ENCODE measurements around the gene SFMBT2.

SFMBT2 gene

DNA sequence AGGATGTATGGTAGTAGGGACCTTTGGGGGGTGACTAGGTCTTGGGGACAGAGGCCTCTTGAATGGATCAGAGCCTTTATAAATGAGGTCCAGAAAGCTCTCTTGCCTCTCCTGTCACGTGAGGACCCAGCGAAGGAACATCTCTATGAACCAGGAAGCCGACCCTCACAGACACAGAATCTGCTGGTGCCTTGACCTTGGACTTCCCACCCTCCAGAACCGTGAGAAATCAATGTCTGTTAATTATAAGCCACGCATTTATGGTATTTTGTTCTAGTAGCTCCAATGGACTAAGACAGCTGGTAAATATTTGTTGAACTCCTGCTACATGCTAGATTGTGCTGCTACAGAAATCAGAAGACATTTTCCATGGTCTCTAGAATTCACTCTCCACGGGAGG, 276.9 kb downstream of the SFMBT2 start:
- no peak for DNase-seq (ENCODE audit: low read depth)

DNA sequence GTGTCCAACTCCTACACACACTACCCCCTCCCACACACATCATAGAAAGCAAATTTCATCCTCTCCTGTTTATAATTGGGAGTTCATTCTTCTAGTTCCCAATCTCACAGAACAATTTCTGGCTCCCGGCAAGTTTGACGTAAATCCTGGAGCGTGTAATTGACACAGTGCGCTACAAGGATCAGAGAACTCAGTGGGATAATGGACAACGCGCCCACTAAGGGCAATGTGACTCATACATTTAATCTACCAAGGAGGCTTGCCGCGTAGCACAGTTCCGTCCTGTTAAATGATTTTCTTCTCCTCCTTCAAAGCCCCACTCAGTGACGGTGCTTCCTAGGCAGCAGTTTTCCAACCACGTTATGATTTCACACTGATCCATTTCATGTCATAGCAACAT, 277.6 kb downstream of the SFMBT2 start:
- no peak for DNase-seq (ENCODE audit: low read depth)

DNA sequence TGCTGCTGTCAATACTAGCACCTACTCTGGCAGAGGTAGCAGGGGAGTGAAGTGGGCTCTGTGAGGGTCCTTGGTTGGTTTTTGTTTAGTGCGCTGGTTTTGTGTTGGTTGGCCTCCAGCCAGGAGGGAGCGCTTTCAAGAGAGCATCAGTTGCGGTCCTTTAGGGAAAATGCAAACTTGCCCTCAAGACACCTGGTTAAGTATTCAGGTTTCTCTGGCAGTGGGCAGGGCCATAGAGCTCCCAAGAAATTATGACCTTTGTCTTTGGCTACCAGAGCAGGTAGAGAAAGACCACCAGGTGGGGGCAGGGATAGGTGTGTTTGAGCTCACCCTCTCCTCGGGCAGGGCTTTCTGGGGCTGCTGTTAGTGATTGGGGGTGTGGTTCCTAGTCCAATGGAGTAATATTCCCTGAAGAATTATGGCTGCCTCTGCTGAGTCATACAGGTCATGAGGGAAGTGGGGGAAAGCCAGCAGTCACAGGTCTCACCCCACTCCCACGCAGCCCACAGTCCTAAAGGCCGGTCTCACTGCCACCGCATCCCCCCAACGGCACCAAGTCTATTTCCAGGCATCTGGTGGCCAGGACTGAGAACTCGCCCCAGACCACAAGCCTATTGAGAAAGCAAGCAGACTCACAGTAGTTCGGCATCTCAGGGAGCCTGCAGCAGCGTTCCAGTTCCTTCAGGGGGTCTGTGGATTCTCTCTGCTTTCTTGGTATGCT, 280.5 kb downstream of the SFMBT2 start:
- DNase-seq (ENCODE audit: low read depth): no peak

DNA sequence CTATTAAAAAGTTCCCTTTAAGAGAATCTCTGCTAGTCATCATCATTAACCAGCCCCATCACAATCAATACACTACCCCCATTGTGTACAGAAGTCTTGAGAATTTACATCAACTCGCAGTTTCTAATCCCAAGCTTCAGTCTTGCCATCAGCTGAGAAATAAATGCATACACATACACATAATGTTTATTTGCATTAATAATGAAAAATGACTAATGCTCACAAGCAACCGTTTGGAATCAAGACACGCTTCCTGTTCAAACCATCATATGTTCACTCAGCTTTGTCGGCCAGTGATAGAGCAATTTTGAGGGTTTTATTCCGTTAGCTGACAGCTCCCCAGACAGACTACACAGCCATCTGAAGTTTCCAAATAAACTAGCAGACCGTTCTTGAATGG, 287.1 kb downstream of the SFMBT2 start:
- no peak for DNase-seq (ENCODE audit: low read depth)

DNA sequence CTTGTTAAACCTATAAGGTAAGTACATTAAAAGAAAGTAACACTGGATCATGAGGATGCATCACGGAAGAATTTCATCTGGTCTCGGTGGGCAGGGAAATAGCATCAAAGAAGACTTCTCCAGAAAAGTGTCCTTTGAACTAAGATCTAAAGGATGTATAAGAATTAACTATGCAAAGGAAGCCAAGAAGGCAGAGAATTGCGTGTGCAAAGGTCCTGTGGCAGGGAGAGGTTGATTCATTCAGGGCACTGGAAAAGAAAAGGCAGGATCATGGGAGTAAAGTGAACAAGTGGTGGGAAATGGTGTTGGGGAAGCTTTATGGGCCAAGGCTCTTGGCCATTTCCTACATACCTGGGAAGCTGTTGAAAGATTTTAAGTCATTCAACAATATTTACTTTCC, 288.3 kb downstream of the SFMBT2 start:
- DNase-seq (ENCODE audit: low read depth): no peak

DNA sequence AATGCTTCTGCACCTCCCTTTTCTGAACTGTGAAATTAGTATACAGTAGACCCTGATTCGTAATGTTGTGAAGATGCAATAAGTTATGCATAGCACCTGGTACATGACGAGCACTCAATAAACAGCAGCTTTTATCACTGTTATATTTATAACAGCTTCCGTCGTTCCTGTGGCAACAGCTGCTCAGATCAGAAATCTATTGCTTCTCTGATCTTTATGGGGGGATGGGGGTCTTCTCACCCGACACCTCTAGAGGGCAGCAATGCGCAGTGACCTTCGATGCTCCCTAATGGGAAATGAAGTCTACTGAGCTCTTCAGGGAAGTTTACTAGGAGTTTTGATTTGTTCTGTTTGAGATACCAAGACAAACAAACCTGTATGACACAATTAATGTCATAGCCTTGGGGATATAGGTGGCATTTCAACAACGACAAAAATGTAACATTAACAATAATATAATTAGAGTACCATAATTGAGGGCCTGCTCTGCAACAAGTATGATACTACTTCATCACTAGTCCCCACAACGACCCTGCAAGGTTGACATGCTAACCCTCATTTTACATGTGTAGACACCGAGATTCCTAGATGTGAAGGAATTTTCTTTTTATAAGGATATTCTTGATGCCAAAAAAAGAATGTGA, 289.6 kb downstream of the SFMBT2 start:
- DNase-seq (ENCODE audit: low read depth): no peak

DNA sequence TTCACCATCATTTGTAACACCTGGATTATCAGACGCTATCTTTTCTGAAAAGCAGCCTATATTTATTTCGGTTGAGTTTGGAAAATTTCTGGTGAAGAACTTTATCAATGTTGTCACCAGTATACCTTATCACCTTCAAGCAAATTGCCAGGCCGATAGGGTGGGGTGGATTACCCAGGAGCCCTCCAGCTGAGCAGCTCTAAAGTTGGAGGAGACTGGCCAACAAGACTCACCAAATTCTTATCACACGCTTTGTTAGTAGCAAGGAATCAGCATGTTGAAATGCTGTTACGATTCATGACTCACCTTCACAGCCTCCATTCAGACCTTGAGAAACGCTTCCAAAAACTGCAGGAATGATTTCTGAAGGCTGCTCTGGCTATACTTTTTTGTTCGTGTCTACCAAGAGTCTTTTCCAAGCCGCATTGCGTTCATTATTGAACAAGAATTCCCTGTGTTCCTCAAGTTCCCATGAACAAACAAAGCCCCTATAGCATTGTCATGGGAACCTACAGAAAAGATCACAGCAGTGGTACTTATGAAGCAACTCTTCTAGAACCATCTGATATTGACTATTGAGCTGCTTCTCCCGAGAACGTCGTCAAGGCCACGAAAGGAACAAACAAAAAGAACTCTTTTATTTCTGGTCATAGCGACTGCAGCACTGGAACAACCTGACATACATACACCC, 291.4 kb downstream of the SFMBT2 start:
- DNase-seq (ENCODE audit: low read depth): no peak

DNA sequence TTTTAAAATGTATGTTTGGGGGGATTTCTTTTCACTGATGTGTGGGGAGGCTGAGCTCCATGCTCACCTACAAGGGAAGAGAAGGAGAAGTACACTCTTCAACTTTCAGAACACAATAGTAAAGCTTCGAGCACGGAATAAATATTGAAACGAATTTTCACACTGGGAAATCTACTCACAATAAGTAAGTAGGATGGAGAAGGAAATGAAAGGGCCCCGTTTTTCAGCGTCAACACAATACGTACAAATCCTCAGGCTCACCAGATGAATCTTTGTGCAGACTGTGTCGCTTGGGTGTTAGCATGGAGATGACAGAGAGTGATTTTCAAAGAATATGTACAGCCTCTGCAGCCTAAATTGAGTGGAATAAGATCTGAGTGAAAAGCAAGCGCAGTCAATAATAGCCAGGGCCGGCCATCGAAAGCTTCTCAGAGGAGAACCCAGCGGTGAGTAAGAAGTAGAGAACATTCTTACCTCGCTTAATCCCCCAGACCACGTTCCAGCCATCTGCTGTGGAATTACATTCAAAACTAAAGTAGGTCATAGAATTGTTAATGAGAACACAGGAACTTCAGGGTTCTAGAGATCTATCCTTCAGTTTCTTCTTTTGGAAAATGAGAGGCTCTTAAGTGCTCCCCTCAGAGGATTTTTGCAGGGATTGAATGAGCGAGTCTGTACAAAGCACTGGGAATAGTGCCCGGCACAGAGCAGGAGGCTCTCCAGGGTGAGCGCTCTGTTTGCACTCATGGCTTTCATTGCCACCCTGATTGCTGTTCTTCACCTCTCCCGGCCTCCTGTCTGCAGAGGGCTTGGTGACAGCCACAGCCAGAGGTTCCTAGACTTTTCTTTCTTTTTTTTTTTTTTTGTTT, 292.8 kb downstream of the SFMBT2 start:
- DNase-seq (ENCODE audit: low read depth): no peak

DNA sequence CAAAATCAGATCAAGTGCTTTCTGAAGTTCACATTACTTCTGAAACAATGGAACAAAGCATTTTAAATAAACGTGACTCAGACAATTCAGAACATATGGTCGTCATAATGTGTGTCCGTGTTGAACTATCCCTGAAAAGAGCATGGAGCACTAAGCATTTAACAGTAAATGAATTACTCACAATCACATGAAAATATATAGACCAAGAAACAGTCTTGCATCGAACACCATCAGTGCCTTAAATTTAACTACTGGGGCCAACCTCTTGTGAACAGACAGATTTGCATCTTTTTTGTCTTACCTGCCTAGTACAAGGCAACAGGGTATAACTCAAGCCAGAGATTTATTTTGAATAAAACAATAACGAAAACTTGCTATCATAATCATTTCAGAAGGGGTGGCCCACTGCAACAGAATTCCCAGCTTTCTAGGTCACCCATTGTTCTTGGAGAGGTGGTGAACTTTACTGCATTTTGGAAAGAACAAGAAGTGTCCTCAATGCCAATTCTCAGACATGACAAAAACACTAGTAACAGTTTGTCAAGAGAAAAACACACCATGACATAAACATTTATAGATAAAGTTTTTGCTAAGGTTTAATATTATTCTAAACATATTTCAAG, 293.5 kb downstream of the SFMBT2 start:
- DNase-seq (ENCODE audit: low read depth): no peak

DNA sequence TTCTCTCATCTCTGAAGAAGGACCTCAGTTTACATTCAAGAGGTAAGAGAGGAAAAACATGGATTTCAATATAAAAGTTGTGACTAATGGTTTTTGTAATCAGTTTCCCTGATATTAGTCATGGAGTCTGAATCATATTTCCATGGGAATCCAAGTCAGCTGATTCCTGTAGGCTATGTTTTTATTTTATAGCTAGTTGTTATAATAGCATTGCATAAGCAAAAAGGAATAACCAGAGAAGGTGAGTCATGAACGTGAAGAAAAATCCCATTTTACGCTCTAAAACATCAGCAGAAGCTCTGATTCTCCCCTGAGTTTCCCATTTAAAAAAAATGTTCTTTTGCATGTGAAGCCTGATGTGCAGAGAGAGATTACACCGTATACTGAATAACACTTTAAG, 299.3 kb downstream of the SFMBT2 start:
- peak; percentile 48 for DNase-seq (ENCODE audit: low read depth)

DNA sequence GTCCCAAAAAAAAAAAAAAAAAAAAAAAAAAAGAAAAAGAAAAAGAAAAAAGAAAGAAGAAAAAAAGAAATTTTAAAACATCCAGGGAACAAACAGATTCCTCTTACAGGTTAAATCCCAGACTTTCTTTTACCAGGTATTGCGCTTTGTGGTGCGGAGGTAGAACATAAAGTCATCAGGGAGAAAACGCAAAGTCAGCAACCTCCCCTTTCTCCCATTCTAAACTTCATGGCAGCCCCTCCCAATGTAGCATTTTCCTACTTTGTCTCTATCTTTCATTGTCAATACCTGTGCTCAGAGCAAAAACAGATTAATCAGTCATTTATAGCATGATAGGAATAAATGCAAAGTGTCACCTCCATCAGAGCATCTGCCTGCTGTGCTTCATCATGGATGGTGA, 299.7 kb downstream of the SFMBT2 start:
- no peak for DNase-seq (ENCODE audit: low read depth)
